Fibroblast of pulmonary artery (primary cell): Measurements from ENCODE around the gene FEN1.

ENCODE experiments used
- DNase-seq: peaks from one replicate; pipeline ENCODE4 v3.0.0-alpha.2; 2010; ENCODE audit warnings: low read depth
- H3K4me3 ChIP-seq: replicated peaks from 2 replicates; pipeline ENCODE4 v1.5.1; 2011; ENCODE audit warnings: low read depth, mild to moderate bottlenecking, control low read depth, low read length, moderate library complexity
- TF ChIP-seq, protein P1 (sequence below): IDR thresholded peaks from 2 replicates; pipeline ENCODE4 v1.5.1; 2011; ENCODE audit warnings: mild to moderate bottlenecking, control low read depth, low read length, inconsistent platforms; ENCODE audit errors: missing control alignments

Gene FEN1

DNA sequence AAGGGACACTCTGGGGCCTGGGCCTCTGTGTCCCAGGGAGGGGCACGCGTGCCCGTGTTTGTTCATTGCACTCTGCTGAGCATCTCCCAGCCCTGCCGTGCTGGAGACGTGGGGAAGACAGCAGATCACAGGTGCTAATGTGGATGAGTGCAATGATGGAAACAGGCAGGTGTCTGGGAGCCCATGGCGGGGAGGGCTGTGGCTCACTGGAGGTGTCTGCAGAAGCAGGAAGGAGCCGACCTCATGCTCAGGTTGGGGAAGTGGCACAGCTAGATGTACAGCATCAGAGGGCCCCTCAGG lies 8.3 kb upstream of the FEN1 start:
- H3K4me3 ChIP-seq, result no peak overlapping the region
- DNase-seq, result no peak
- TF ChIP-seq, protein P1, sequence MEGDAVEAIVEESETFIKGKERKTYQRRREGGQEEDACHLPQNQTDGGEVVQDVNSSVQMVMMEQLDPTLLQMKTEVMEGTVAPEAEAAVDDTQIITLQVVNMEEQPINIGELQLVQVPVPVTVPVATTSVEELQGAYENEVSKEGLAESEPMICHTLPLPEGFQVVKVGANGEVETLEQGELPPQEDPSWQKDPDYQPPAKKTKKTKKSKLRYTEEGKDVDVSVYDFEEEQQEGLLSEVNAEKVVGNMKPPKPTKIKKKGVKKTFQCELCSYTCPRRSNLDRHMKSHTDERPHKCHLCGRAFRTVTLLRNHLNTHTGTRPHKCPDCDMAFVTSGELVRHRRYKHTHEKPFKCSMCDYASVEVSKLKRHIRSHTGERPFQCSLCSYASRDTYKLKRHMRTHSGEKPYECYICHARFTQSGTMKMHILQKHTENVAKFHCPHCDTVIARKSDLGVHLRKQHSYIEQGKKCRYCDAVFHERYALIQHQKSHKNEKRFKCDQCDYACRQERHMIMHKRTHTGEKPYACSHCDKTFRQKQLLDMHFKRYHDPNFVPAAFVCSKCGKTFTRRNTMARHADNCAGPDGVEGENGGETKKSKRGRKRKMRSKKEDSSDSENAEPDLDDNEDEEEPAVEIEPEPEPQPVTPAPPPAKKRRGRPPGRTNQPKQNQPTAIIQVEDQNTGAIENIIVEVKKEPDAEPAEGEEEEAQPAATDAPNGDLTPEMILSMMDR, result no peak

DNA sequence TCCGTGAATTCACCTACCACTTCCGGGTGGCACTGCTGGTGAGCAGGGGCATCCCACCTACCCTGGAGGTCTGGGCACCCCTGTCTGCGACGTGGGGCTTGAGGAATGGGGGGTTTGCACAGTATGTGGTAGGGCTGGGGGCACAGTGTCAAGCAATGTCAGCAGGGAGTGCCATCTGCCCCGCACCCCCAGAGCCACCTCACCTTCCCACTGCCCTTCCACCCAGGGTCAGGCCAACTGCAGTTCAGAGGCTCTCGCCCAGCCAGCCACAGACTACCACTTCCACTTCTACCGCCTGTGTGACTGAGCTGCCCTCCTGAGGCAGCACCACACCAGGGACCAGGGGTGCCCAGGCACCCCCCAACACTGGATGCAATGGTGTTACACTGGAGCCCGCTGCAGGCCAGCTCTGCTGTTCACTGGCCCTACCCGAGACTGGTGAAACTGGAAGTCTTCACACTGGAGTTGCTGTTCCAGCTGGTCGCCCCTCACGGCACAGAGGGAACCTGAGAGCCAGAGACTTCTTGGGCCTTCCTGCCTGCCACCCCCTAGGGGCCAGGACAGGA lies 6.8 kb upstream of the FEN1 start:
- DNase-seq, result no peak
- no peak overlapping the region for H3K4me3 ChIP-seq
- TF ChIP-seq, protein P1, result no peak

- DNase-seq, result peak; percentile 82
- TF ChIP-seq, protein P1, result peak; percentile 77
- H3K4me3 ChIP-seq, result no peak overlapping the region
Measured at GRCh38 chr11:61787928-61788491, 4.7 kb upstream of the FEN1 start.

DNA sequence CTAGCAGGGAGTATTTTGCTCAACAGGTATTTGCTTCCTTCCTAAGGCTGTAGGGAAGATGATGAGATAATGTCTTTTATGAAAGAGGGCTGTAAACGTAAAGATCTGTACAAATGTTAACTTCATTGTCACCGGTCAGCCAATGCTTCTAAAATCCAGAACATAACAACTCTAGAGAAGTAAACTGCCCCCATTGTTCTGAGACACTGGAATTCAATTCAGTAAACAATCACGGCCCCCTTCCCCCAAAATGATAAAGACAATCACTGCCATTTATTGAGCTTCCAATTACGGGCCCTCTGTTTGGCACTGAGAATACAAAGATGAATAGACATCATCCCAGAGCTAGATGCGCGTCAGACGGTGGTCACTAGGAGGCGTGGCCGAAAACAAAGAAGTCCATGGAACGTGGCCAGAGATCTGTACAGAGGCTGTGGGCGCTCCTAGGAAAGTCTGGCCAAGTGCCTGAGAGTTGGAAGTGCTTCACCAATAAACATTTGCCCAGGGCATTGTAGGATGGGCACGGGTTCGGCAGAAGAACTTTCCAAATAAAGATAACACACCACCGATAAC lies 888 bp upstream of the FEN1 start:
- DNase-seq, result peak; percentile 97
- TF ChIP-seq, protein P1, result no peak
- H3K4me3 ChIP-seq, result peak overlapping the region; percentile 78

DNA sequence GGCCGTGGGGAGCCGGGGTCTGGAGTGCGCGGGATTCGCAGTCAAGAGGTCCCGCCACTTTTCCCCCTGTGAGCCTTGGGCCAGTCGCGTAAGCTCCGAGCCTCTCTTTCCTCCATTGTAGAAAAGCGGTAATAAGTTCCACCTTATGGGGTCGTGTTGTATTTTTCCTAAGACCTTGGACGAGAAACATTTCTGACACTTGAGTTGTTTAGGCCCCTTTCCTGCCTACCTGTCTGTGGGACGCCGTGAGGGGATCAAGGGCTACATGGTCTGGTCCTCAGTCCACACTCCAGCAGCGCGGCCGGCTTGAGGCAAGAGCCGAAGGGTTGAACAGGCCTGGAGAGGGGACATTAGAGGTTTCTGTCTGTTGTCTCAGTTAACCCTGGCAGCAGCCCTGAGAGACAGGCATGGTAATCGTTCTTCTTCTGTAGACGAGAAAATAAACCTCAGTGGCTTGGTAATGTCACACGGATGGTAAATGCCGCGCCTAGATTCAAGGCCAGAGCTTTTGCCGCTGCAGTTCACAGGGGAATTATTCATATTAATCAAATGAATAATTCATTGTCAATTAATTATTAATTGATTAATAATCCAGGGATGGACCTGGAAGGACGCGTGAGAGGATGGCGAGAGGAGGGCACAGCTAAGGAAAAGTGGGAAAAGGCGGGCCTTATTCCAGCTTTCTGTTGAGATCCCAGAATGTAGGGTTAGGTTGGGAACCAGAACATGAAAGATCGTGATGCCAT lies 545 bp downstream of the FEN1 start:
- no peak for DNase-seq
- TF ChIP-seq, protein P1, result no peak
- H3K4me3 ChIP-seq, result peak overlapping the region; percentile 78

- peak overlapping the region; percentile 78 for H3K4me3 ChIP-seq
- TF ChIP-seq, protein P1, result no peak
- DNase-seq, result no peak
Measured at GRCh38 chr11:61793829-61794204, 1.1 kb downstream of the FEN1 start.
